Kidney epithelial cell (primary cell): ENCODE results near the gene TMEM255B. TPM values are rescaled to one million over a fixed set of nuclear protein-coding genes. Genes with fewer than 3 reads are reported as not detected.

Experiments used
- DNase-seq: peaks from one replicate; pipeline ENCODE4 v3.0.0-alpha.2; 2010; ENCODE audit warnings: low read depth
- H3K27me3 ChIP-seq: 2 replicates; pipeline ENCODE4 v1.6.0; 2011; ENCODE audit warnings: low read length; ENCODE audit not compliant: control insufficient read depth, insufficient read depth
- H3K36me3 ChIP-seq: 2 replicates; pipeline ENCODE4 v1.5.1; 2011; ENCODE audit warnings: low read length; ENCODE audit not compliant: control insufficient read depth, insufficient read depth
- H3K4me3 ChIP-seq: 2 replicates; pipeline ENCODE4 v1.5.1; 2011; ENCODE audit warnings: low read depth, mild to moderate bottlenecking, control low read depth, low read length
- CTCF ChIP-seq: IDR thresholded peaks from 2 replicates; pipeline ENCODE4 v1.5.1; 2011; ENCODE audit warnings: mild to moderate bottlenecking, moderate library complexity, low read length, control low read depth, inconsistent platforms; ENCODE audit not compliant: insufficient read depth, poor library complexity, severe bottlenecking
- total RNA-seq: library from RNA; depleted of rRNA; stranded (reverse); fragments of >200 nt; gene quantifications from 2 replicates; pipeline ENCODE4 v1.2.3, GENCODE V29; 2015

Gene TMEM255B
- total RNA-seq, 1 donor from 2014 or later, result 11.4 TPM

- no peak for DNase-seq
- Histone ChIP-seq H3K36me3 (no peaks in the 10 kb centered on the region), H3K4me3 (no peak overlapping the region), H3K27me3 (no peaks in the 10 kb centered on the region)
- no peak for TF ChIP-seq CTCF
These were observed 100.5 kb downstream of the TMEM255B start for GRCh38 chr13:113859311-113860050.

- no peak for TF ChIP-seq CTCF
- H3K27me3 ChIP-seq, result no peaks in the 10 kb centered on the region
- no peaks in the 10 kb centered on the region for H3K36me3 ChIP-seq
- no peak overlapping the region for H3K4me3 ChIP-seq
- no peak for DNase-seq
These were observed 101.1 kb downstream of the TMEM255B start for GRCh38 chr13:113860051-113860664.

- Histone ChIP-seq H3K27me3 (no peaks in the 10 kb centered on the region), H3K36me3 (no peaks in the 10 kb centered on the region), H3K4me3 (no peak overlapping the region)
- no peak for TF ChIP-seq CTCF
- DNase-seq, result no peak
These were observed 101.8 kb downstream of the TMEM255B start for GRCh38 chr13:113860665-113861432.

DNA sequence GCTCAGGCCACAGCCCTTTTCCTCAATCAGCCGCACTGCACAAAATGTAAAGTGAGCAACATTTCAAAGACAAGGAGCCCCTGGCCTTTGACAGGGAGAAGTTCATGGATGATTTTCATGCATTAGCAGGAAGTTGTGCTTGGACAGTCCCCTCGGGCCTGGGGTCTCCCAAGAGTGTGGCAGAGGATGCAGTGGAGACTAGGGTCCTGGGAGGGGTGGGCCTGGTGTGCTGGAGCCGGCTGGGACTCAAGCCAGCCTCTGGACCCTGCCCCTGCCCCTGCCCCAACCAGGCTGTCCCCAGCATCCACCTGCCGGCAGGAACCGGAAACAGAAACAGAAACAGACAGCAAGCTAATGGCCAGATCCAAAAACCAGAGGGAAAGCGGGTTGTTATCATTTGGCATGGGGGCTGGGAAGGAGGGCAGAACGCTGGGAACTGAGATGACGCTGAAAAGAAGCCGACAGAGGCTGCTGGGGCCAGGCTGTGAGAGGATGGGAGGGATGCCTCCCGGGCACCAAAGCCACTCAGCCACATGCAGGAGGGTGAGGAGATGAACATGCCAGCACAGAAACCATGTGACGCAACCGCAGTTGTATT lies 102.5 kb downstream of the TMEM255B start:
- H3K27me3 ChIP-seq, result no peaks in the 10 kb centered on the region
- H3K36me3 ChIP-seq, result no peaks in the 10 kb centered on the region
- TF ChIP-seq CTCF, result no peak
- H3K4me3 ChIP-seq, result no peak overlapping the region
- no peak for DNase-seq

DNA sequence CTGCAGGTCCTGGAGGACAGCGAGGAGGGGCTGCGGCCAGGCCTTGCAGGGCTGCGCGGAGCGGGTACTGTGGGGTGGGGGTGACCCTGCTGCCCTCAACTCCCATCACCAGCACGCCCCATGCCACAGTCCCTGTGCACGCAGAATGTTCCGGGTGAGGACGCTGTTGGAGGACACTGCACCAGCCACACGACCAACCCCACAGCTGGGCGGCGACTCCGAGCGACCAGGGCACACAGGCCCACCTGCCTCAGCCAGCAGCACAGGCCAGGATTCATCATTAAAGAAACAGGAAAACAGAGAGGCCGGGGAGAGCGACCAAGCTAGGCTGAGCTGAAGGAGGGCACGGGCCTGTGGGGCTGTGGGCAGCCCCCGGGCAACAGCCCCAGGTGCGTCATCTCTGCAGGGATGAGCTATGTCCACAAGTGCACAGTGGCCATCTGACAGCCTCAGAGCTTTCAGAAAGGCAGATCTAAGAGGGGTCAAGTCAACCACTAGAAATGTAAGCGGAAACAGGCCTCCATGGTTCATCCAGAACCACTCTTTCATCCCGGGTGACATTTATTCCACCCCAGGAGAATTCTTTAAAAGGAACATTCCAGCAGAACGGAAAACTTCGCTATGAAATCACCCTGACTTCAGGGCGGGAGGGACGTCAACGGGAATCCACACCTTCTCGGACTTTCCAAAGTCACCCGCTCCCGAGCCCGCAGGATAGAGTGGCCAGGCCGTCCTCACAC lies 103.3 kb downstream of the TMEM255B start:
- DNase-seq, result no peak
- Histone ChIP-seq H3K36me3 (no peaks in the 10 kb centered on the region), H3K4me3 (peak overlapping the region; percentile 62), H3K27me3 (no peaks in the 10 kb centered on the region)
- TF ChIP-seq CTCF, result no peak
